GM21423 (cell line): ENCODE measurements around the gene GAST.

Experiments
- ATAC-seq: cut with Tn5 transposase; IDR thresholded peaks from one replicate; pipeline ENCODE4 v1.9.1; 2021; ENCODE audit warnings: mild to moderate bottlenecking, moderate library complexity; ENCODE audit not compliant: unreplicated experiment

Gene GAST

DNA sequence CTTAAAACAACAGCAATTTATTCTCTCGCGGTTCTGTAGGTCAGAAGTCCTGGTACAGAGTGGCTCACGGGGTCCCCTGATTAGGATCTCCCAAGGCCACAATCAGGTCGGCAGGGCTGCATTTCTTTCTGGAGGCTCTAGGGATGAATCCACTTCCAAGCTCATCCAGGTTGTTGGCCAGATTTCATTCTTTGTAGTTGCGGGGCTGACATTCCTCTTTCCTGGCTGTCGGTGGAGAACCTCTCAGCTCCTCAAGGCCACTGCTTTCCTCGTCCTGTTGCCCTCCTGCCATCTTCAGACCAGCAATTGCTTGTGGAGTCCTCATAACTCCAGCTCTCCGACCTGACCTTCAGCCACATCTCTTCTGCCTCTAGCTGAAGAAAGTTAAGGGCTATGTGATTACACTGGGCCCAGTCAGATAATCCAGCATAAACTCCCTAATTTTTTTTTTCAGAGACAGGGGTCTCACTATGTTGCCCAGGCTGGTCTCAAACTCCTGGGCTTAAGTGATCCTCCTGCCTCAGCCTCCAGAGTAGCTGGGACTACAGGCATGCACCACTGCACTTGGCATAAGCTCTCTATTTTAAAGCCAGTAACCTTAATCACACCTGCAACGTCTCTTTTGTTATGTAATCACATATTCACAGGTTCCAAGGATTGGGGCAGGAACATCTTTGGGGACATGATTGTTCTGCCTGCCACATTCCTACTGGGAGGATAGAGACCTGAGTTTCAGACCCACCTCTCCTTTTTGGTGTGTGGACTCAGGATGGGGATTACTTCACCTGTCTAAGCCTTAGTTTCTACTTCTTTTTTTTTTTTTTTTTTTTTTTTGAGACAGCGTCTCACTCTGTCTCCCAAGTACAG is 4.1 kb upstream of the GAST start:
- no peak for ATAC-seq

DNA sequence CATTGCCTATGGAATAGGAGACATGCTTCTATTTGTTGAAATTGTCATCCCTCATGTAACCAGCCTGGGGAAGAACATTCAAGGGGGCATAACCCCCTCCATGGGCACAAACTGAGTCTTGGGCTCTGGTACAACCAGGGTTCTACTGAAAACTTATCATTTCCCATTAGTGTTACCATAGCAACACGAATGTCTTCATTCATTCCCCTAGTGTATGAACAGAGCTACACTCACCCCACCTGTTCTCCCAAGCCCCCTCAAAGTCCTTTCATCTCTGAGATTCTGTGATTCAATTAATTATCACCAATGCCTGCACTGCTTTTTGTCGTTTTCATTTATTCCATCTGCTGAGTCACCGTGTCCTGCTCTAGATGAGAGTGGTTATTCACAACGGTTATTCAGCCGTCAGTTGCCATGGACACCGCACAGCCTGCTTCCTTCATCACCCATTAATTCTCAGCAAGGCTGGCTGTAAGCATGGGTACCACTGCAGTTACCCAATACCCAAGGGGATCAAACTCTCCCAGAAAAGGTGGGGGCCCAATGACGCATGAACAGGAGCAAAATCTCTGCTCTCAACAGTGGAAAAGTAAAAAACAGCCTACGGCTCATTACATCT is 1.6 kb upstream of the GAST start:
- ATAC-seq = no peak

DNA sequence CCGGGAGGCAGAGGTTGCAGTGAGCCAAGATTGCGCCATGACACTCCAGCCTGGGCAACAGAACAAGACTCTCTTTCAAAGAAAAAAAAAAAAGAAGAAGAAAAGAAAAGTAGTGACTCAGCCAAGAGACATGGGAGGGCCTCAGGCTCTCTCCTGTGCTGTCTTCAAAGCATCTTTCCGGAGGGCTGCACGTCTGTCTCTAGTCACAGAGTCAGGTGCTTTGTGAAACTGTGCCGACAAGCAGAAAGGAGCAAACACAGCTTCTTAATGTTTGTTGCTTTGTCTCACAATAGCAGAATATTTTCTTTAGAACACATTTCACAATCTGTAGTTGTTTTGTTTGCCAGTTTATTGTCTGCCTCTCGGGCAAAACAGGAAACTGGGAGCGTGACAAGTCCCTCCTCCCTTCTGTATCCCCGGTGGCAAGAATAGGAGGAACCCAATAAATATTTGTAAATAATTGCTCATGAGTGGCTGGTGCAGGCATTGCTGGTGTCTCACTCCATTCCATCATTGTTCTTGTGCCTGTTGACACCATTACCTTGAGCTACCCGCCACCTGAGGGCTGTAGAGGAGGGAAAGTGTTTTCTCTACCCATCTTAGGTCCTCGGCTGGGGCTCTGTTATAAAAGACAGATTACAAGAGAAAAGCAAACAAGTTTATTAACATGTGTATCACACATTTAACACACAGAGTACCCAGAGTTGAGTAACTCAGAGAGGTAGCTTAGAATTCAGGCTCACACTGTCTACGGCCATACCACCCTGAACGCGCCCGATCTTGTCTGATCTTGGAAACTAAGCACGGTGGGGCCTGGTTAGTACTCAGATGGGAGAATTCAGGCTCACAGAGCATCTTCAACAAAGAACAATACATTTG is 5.5 kb downstream of the GAST start:
- no peak for ATAC-seq

DNA sequence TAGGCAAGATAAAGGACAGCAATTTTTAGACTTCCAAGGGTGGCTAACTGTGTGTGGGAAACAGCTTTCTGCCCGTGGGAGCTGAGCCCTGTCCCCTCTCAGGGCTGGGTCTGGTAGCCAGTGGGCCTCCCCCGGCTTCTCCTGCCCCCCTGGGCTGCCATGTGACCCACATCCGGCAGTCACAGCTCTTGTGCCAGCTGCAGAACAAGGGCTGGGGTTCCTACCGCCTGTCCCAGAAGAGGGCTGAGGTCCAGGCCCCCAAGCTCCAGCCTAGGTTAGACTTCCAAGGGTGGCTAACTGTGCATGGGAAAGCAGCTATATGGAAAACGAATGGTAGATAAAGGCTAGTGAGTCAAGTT is 6.1 kb downstream of the GAST start:
- no peak for ATAC-seq

DNA sequence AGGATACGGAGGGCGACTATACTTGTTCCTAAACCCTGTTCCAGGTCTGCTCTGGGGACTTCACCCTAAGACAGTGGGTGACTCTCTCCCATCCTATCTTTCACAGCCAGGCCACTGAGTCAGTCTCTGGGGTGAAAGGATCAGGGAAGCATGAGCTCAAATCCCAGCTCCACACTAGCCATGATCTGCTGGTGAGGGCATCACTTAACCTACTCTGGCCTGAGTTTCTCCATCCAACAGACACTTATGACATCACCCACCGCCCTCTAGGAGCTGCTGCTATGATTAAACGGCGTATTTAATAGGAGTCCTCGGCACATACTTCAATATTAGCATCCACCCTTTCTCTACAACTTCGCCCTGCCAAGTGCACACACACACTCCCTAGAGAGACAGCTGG is 10.1 kb downstream of the GAST start:
- no peak for ATAC-seq

DNA sequence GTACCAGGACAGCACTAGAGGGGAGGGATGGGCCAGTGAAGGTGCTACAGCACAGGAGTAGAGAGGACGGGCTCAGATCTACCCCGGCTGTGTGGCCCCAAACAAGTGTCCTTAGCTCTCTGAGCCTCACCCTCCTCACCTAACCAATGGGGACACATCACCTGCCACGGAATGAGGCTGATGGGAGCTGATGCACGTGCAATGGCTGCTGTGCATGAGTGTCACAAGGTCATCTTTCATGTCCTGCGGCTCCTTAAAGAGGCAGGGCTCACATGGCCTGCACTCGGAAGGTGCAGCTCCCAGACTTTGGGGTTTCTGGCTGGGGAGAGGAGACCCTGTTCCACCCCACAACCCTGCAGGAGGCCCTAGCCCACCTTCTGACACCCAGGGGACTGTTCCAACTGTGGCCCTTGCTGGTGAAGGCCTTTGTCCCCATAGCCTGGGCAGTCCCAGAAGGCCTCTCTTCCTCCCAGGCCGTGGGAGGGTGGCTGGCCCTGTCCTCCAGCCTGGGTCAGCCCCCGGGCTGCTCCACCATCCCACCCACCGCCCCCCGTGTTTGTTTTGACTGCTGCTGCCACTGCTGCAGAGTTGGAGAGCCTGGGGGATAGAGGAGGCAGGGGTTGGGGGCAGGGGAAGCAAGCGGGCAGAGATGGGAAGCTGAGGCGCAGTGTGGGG is 11.8 kb downstream of the GAST start:
- no peak for ATAC-seq

DNA sequence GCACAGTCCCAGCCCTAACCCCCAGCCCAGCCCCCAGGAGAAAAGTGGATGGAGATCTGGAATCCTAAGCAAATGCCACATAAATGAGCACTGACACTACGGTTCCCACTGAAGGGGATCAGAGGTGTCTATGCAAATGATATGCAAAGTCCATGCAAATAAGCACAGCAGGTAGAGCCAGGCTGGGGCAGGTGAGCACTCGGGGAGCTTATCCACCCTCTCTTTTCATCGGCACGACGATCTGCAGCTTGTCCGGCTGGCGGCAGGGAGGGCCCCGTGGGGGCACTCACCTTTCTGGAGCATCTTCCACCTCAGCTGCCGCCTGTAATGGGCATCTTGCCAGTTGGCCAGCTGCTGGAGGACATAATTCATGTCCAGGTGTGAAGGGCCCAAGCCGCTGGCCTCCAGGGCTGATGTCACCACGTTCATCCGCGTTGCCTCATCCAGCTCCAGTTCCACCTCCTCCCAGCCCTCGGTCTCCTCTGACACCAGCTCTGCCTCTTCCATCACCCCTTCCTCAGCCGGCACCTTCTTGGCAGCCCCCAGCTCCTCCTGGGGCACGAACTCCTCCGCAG is 12.4 kb downstream of the GAST start:
- ATAC-seq = no peak

DNA sequence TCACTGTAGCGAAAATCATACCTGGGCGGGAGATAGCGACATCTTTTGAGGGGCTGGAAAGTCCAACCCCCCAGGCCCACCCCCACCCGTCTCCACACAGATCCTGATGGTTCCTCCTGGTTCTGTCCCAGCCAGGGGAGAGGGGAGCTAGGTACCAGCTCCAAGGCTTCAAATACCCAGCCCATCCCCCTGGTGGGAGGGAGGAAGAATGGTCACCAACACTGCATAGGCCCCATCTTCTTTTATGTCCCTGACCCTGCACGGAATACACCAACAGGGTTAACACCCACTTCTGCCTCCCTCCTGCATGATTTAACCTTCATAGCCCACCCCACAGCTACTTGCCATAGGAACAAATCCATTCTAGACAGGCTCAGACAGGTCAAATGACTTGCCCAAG is 13.0 kb downstream of the GAST start:
- ATAC-seq = no peak

DNA sequence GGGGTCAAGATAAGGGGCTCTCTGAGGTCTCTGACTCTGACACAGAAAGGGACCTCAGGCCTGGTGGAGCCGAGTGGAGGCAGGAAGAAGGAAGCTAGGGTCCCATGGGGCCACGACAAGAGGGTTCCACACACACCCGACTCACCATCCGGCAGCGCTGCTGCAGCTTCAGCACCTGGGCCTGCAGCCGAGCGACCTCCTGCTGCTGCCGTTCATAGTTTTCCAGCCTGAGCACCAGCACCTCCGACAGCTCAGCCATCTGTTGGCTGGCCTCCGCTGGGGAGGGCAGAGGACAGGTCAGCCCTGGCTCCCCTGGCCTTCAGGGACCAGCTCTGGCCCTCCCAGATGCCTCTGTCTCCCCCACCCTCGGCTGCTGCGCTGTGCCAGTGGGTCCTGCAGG is 15.9 kb downstream of the GAST start:
- ATAC-seq = no peak

DNA sequence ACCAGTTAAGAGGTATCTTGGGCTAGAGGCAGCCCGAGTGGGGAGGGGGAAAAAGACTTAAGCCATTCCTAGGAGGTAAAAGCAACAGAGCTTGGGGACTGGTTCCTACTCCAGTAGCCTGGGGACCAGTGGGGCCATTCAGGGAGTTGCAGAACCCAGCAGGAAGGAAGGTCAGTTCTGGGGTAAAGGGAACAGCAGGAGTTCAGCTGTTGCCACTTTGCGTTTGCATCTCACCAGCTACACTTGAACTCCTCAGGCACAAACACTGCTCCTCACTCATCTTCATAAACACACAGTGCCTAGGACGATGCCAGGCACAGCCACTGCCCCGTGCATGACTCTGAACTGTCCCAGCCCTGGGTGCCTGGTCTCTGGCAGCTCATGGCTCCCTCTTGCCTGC is 18.3 kb downstream of the GAST start:
- no peak for ATAC-seq

DNA sequence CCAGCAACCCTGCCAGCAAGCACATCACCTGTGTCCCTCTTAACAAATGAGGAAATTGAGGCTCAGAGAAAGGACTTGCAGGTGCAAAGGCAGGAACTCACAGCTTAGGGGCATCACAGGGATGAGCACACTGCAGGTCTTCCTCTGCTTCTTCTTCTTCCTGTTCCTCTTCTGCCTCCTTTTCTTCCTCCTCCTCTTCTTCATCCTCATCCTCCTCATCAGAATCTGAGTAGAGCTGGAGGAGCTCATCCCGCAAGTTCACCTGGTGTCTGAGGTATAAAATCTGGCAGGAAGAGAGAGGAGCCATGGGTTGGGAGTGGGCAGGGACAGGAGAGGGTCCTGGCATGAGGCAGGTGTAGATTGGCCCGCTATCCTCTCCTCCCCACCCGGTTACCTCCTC is 19.7 kb downstream of the GAST start:
- ATAC-seq = no peak

DNA sequence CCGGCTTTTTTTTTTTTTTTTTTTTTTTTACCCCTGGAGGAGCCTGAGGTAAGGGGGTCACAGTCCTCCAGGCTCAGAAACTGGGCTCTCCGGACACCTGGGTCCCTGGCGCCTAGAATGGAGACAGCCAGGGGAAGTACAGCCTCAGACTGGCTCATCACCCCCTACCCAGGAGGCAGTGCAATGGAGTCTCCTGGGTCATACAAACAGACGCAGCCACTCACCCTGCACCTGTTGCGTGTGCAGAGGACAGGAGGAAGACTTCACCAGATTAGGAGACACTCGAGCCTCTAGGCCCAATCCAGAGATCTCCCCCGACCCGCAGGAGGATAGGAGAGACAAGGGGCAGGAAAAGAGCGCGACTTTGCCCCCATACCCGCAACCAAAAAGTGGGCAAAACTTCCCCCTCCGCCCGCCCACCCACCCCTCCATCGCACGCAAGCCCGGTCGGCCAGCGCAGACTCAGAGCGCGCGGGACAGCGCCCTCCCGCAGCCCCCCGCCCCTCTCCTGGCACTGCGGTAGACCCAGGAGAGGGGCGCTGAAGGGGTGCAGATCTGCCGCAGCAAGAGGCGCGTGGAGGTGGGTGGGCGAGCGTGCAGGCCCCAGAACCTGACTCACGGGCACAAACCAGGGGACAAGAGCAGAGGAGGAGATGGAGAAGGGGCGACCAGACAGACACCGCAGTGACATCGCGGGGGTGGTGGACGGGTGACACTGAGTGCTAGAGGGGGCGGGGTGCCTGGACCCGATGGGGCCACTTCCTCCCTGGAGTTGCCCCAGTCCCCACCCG is 21.4 kb downstream of the GAST start:
- ATAC-seq = no peak

DNA sequence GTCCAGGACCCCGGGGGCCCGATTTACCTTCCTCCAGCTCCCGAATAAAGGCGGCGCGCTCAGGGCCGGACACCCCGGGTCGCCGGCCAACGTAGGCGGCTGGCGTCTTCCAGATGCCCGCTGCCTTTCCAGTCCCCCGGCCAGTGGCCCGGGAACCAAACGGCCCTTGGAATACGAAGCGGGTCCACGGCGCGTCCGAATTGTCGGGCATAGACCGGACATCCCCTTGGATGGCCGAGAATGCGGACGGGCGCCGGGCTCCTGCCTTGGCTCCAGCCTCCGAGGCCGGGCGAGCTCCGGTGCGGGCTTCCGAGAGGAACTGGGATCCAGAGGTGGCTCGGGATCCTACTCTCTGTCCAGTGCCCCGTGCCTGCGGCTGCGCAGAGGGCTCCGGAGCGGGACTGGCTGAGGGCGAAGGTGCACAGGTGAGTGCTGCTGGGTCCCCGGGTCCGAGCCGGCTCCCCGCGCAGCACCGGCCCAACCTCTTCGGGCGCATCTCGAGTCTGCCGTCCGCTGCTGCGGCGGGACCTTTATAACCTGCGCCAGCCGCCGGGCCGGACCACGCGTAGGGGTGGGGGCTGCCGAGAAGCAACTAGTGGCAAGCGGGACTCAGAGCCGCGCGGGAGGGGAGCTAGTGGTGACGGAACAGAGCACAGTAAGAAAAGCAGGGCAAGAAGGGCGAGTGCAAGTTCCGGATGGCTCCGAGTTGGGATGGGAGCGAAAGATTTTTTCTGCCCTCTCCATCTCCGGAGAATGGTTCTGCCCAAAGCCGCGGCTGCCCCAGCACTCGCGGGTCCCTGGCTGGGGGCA is 22.2 kb downstream of the GAST start, which contains the start of gene HAP1:
HAP1 (minus strand) TSS at position 505 of the 810 bp plus-strand sequence; CDS start at position 496, 9 bp downstream.
- ATAC-seq = no peak

DNA sequence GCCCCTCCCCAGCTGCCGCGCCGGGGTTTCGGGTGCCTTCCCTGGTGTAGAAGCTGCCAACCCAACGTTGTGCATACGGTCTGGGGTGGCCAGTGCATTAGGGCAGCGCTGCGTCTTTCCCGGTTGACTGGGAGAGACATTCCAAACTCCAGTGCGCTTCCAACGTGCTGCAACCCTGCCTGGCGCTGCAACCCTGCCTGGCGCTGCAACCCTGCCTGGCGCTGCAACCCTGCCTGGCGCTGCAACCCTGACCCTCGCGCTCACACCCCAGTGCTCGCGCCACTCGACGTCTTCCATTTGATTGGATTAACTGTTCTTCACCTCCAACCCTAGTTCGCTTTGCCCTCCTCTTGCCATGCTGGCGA is 22.8 kb downstream of the GAST start:
- ATAC-seq = no peak

DNA sequence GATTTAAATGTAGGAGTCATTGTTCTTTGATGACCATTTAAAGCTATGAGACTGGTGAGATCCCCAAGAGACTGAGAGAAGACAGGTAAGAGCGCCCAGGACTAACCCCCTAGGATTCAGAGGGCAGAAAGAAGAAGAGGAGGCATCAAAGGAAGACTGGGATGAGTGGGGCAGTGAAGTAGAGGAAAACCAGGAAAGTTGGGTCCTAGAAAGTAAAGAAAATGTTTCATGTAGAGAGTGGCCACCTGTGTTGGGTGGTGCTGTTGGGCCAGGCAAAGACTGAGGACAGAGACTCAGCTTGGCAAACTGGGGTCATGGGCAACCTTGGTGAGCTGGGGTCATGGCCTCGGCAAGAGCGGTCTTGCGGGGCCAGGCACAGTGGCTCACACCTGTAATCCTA is 23.6 kb downstream of the GAST start:
- ATAC-seq = no peak

DNA sequence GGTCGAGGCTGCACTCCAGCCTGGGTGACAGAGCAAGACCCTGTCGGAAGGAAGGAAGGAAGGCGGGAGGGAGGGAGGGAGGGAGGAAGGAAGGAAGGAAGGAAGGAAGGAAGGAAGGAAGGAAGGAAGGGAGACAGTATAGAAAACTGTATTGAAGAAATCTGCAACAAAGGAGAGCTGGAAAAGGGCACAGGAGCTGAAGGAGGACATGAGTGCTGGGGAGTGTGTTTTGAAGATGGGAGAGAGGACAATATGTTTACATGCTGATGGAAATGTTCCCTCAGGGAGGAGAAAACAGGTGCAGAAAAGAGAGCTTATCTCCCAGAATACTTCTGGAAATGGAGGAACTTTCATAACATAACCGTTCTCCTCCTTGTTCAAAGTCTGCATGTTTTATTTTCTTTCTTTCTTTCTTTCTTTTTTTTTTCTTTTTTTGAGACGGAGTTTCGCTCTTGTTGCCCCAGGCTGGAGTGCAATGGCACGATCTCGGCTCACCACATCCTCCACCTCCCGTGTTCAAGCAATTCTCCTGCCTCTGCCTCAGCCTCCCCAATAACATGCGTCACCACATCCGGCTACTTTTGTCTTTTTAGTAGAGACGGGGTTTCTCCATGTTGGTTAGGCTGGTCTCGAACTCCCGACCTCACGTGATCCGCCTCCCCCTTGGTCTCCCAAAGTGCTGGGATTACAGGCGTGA is 25.0 kb downstream of the GAST start:
- ATAC-seq = no peak

DNA sequence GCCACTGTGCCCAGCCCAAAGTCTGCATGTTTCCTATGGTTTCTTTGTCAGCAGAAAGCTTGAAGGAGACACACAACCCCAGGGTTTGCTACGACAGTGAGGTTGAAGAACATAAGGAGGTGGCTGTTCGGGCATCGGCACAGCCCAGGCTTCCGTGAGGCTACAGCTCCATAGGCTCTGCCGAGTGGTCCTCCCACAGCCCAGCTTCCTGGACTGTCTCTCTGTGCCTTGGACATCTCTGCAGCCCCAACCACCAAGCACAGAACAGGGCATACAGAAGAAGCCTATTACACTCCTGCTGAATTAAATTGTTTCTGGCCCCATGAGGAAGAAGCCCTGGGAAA is 25.5 kb downstream of the GAST start:
- ATAC-seq = no peak

DNA sequence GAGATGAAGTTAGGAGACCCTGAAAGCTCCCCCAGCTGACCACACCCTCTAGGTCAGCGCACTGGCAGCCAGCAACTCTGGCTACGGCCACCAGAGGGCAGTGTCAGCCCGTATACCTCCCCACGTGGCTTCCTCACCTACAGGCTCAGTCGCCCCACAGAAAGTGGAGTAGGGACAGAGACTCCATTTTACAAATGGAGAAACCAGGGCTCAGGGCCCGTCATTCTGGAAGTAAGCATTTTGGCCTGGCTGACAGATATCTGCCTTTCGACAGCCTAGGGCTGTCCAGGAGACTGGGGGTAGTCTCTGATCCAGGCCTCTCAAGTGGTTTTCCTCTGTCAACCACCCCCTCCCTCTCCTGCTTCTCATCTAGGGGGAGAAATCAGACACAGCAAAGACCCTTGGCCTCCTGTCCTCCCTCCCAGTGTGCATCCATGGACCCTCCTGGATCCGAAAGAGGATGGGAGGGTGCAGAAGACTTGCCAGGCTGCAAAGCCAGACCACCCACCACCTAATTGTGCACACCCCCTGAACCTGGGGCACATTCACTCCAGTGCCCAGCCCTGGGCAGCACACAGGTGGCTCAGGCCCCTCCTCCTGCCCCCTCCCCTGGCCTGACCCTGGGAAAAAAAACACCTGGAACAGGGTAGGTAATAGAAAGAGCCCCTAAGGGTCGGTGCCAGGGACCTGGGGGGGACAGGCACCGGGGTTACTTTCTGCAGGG is 26.1 kb downstream of the GAST start:
- ATAC-seq = no peak
